HUES64 (cell line): ENCODE results near the gene JPH2.

Experiments
- H3K27ac ChIP-seq: 2 replicates; pipeline ENCODE4 v1.7.0; 2013; ENCODE audit warnings: low read depth, low read length, inconsistent platforms
- H3K27me3 ChIP-seq: 2 replicates; pipeline ENCODE4 v1.6.1; 2013; ENCODE audit warnings: mild to moderate bottlenecking, low read length; ENCODE audit not compliant: insufficient read depth
- H3K36me3 ChIP-seq: 2 replicates; pipeline ENCODE4 v1.6.1; 2013; ENCODE audit warnings: mild to moderate bottlenecking, low read length; ENCODE audit not compliant: insufficient read depth
- H3K4me1 ChIP-seq: 2 replicates; pipeline ENCODE4 v1.6.1; 2013; ENCODE audit warnings: mild to moderate bottlenecking, low read length, moderate library complexity; ENCODE audit not compliant: insufficient read depth
- H3K4me3 ChIP-seq: 2 replicates; pipeline ENCODE4 v1.5.1; 2013; ENCODE audit warnings: mild to moderate bottlenecking, low read length, moderate library complexity
- H3K9ac ChIP-seq: 2 replicates; pipeline ENCODE4 v1.6.1; 2013; ENCODE audit warnings: mild to moderate bottlenecking, low read depth, low read length
- H3K9me3 ChIP-seq: 2 replicates; pipeline ENCODE4 v1.6.1; 2013; ENCODE audit warnings: low read depth, low read length; ENCODE audit not compliant: insufficient read depth
- WGBS: fragments of 150-250, 120-280 bp; methylation state at CpG from one replicate; pipeline ENCODE4 v1.1.7; 2013; ENCODE audit warnings: missing lambda C conversion rate; 5-methylcytosine and 5-hydroxymethylcytosine counted together

Gene JPH2

GRCh38 chr20:44153636-44154043 lies 33.3 kb downstream of the JPH2 start:
- WGBS: 84% methylated on average over 6 of the region's 6 CpGs
- Histone ChIP-seq H3K27me3 (no peaks in the 10 kb centered on the region), H3K4me1 (no peaks in the 10 kb centered on the region), H3K9me3 (no peaks in the 10 kb centered on the region), H3K27ac (no peak overlapping the region), H3K9ac (no peak overlapping the region), H3K36me3 (no peaks in the 10 kb centered on the region), H3K4me3 (no peak overlapping the region)

GRCh38 chr20:44151621-44152416 lies 35.2 kb downstream of the JPH2 start:
- Histone ChIP-seq H3K4me3 (no peak overlapping the region), H3K27ac (no peak overlapping the region), H3K9ac (no peak overlapping the region), H3K27me3 (no peaks in the 10 kb centered on the region), H3K36me3 (no peaks in the 10 kb centered on the region), H3K9me3 (no peaks in the 10 kb centered on the region), H3K4me1 (no peaks in the 10 kb centered on the region)
- 90% methylated on average over 14 of the region's 14 CpGs for WGBS

GRCh38 chr20:44146272-44146671 lies 40.7 kb downstream of the JPH2 start:
- H3K36me3 ChIP-seq: no peaks in the 10 kb centered on the region
- no peaks in the 10 kb centered on the region for H3K9me3 ChIP-seq
- no peaks in the 10 kb centered on the region for H3K4me1 ChIP-seq
- WGBS: 94% methylated on average over 4 of the region's 4 CpGs
- no peak overlapping the region for H3K27ac ChIP-seq
- H3K4me3 ChIP-seq: no peak overlapping the region
- H3K9ac ChIP-seq: no peak overlapping the region
- no peaks in the 10 kb centered on the region for H3K27me3 ChIP-seq

- Histone ChIP-seq H3K27me3 (no peaks in the 10 kb centered on the region), H3K36me3 (no peaks in the 10 kb centered on the region), H3K4me1 (no peaks in the 10 kb centered on the region), H3K9ac (no peak overlapping the region), H3K4me3 (no peak overlapping the region), H3K27ac (no peak overlapping the region), H3K9me3 (no peaks in the 10 kb centered on the region)
- 93% methylated on average over 17 of the region's 18 CpGs for WGBS
Measured at GRCh38 chr20:44145131-44145775, 41.7 kb downstream of the JPH2 start.

GRCh38 chr20:44143936-44144335 lies 43.1 kb downstream of the JPH2 start:
- no peak overlapping the region for H3K27ac ChIP-seq
- no peak overlapping the region for H3K9ac ChIP-seq
- no peaks in the 10 kb centered on the region for H3K9me3 ChIP-seq
- no peaks in the 10 kb centered on the region for H3K4me1 ChIP-seq
- WGBS: 94% methylated on average over 10 of the region's 10 CpGs
- H3K4me3 ChIP-seq: no peak overlapping the region
- no peaks in the 10 kb centered on the region for H3K36me3 ChIP-seq
- no peaks in the 10 kb centered on the region for H3K27me3 ChIP-seq

- H3K4me3 ChIP-seq: no peak overlapping the region
- H3K9ac ChIP-seq: no peak overlapping the region
- H3K9me3 ChIP-seq: no peaks in the 10 kb centered on the region
- H3K27me3 ChIP-seq: no peaks in the 10 kb centered on the region
- H3K27ac ChIP-seq: no peak overlapping the region
- WGBS: 72% methylated on average over 8 of the region's 8 CpGs
- 0 out of 2 replicates have a peak, but pooled peaks cover 3% of the 10 kb centered on the region for H3K4me1 ChIP-seq
- no peaks in the 10 kb centered on the region for H3K36me3 ChIP-seq
Measured at GRCh38 chr20:44142413-44142812, 44.6 kb downstream of the JPH2 start.

- no peak overlapping the region for H3K9ac ChIP-seq
- 94% methylated on average over 6 of the region's 6 CpGs for WGBS
- H3K9me3 ChIP-seq: no peaks in the 10 kb centered on the region
- no peaks in the 10 kb centered on the region for H3K36me3 ChIP-seq
- no peak overlapping the region for H3K4me3 ChIP-seq
- no peak overlapping the region for H3K27ac ChIP-seq
- 0 out of 2 replicates have a peak, but pooled peaks cover 5% of the 10 kb centered on the region for H3K4me1 ChIP-seq
- no peaks in the 10 kb centered on the region for H3K27me3 ChIP-seq
Measured at GRCh38 chr20:44141873-44142272, 45.1 kb downstream of the JPH2 start.

GRCh38 chr20:44138867-44139266 lies 48.1 kb downstream of the JPH2 start:
- H3K27me3 ChIP-seq: no peaks in the 10 kb centered on the region
- H3K9me3 ChIP-seq: no peaks in the 10 kb centered on the region
- H3K4me1 ChIP-seq: 0 out of 2 replicates have a peak, but pooled peaks cover 5% of the 10 kb centered on the region
- H3K9ac ChIP-seq: no peak overlapping the region
- 86% methylated on average over 10 of the region's 10 CpGs for WGBS
- no peak overlapping the region for H3K4me3 ChIP-seq
- no peaks in the 10 kb centered on the region for H3K36me3 ChIP-seq
- H3K27ac ChIP-seq: no peak overlapping the region

GRCh38 chr20:44137266-44137801 lies 49.7 kb downstream of the JPH2 start:
- peak overlapping the region; percentile 84 for H3K27ac ChIP-seq
- H3K4me3 ChIP-seq: no peak overlapping the region
- no peaks in the 10 kb centered on the region for H3K9me3 ChIP-seq
- peak overlapping the region; percentile 17; the same call in 1 of the 2 replicates for H3K9ac ChIP-seq
- WGBS: 16% methylated on average over 15 of the region's 15 CpGs
- H3K27me3 ChIP-seq: no peaks in the 10 kb centered on the region
- H3K4me1 ChIP-seq: 0 out of 2 replicates have a peak, but pooled peaks cover 5% of the 10 kb centered on the region
- H3K36me3 ChIP-seq: no peaks in the 10 kb centered on the region

- 0 out of 2 replicates have a peak, but pooled peaks cover 5% of the 10 kb centered on the region for H3K4me1 ChIP-seq
- 41% methylated on average over 7 of the region's 7 CpGs for WGBS
- H3K9ac ChIP-seq: no peak overlapping the region
- H3K27ac ChIP-seq: peak overlapping the region; percentile 76
- no peaks in the 10 kb centered on the region for H3K9me3 ChIP-seq
- H3K36me3 ChIP-seq: no peaks in the 10 kb centered on the region
- no peak overlapping the region for H3K4me3 ChIP-seq
- H3K27me3 ChIP-seq: no peaks in the 10 kb centered on the region
Measured at GRCh38 chr20:44136579-44137265, 50.3 kb downstream of the JPH2 start.
